HepG2 (cell line): ENCODE results near the gene NAP1L1. TPM values are rescaled to one million over a fixed set of nuclear protein-coding genes. Genes with fewer than 3 reads are reported as not detected.

Experiments used
- ATAC-seq: fragments of 200-7000 bp; cut with Tn5 transposase; 3 replicates; pipeline ENCODE4 v1.9.1; 2020; ENCODE audit warnings: mild to moderate bottlenecking, moderate library complexity
- BruUV-seq: library from RNA; stranded (reverse); fragments of 400-500 nt; replicated peaks from 2 replicates; lab custom pipeline; 2021; lab: Mats Ljungman, UMichigan
- CTCF ChIA-PET: fragments of 300-600 bp; formaldehyde crosslinking; extraction: SDS; loops from one replicate; lab custom pipeline; 2021; ENCODE audit warnings: low total read pairs, inconsistent platforms, low intra/inter-chr PET ratio; lab: Yijun Ruan, JAX
- POLR2A ChIA-PET: fragments of 350-600 bp; sonication (Branson Sonifier 250); formaldehyde crosslinking; loops from one replicate; lab custom pipeline; 2020; ENCODE audit warnings: antibody characterized with exemption, inconsistent platforms; lab: Yijun Ruan, JAX
- DNase-seq: peaks from one replicate; pipeline ENCODE4 v3.0.0-alpha.2; 2015; ENCODE audit warnings: low spot score
- FAIRE-seq: peaks from 3 replicates; lab custom pipeline; 2011; peaks lifted over from hg19 to GRCh38; lab: Jason Lieb, UNC
- H2AFZ ChIP-seq: one replicate; pipeline ENCODE4 v1.6.1; 2011; ENCODE audit warnings: low read length, inconsistent platforms
- H3K27ac ChIP-seq: fragments of 300-600 bp; 3 replicates; pipeline ENCODE4 v1.8.0; 2011; ENCODE audit warnings: mixed run types, mild to moderate bottlenecking, mixed read lengths, low read length, inconsistent platforms; ENCODE audit not compliant: insufficient read depth; ENCODE audit errors: extremely low read length
- H3K27me3 ChIP-seq, 2 experiments: fragments of 200-600 bp in 1 of 2; 2 replicates in 1 of 2; 3 replicates in 1 of 2; pipeline versions ENCODE4 v1.6.0 to v1.8.0; 2011; ENCODE audit warnings: low read length in 2 of 2, mild to moderate bottlenecking in 2 of 2, moderate library complexity in 2 of 2, inconsistent platforms in 1 of 2; ENCODE audit not compliant: insufficient read depth in 2 of 2, control insufficient read depth in 1 of 2
- H3K36me3 ChIP-seq, 2 experiments: fragments of 200-600 bp in 1 of 2; replicated peaks in 1 of 2; 2 replicates in 1 of 2; 3 replicates in 1 of 2; pipeline versions ENCODE4 v1.5.1 to v1.8.0; 2011; ENCODE audit warnings: low read length in 2 of 2, inconsistent platforms in 1 of 2; ENCODE audit not compliant: insufficient read depth in 2 of 2, control insufficient read depth in 1 of 2
- H3K4me1 ChIP-seq: 2 replicates; pipeline ENCODE4 v1.5.1; 2012; ENCODE audit warnings: low read length, inconsistent platforms; ENCODE audit not compliant: insufficient read depth
- H3K4me2 ChIP-seq: 2 replicates; pipeline ENCODE4 v1.6.0; 2011; ENCODE audit warnings: low read depth, low read length, inconsistent platforms
- H3K4me3 ChIP-seq, 3 experiments: fragments of 200-600 bp in 1 of 3; sonication (generic), shearing (Covaris generic) in 1 of 3; replicated peaks in 1 of 3; 2 replicates each; pipeline ENCODE4 v1.5.1; 2011 to 2016; ENCODE audit warnings: low read length in 3 of 3, inconsistent platforms in 2 of 3, low read depth in 2 of 3, mild to moderate bottlenecking in 2 of 3, control low read depth in 1 of 3, mixed read lengths in 1 of 3; ENCODE audit not compliant: insufficient read depth in 1 of 3
- H3K79me2 ChIP-seq: one replicate; pipeline ENCODE4 v1.6.1; 2011; ENCODE audit warnings: low read length, inconsistent platforms; ENCODE audit not compliant: insufficient read depth
- H3K9ac ChIP-seq: 2 replicates; pipeline ENCODE4 v1.6.0; 2011; ENCODE audit warnings: mild to moderate bottlenecking, low read depth, low read length, inconsistent platforms; ENCODE audit not compliant: insufficient read depth
- H3K9me3 ChIP-seq: 2 replicates; pipeline ENCODE4 v1.5.1; 2012; ENCODE audit warnings: mild to moderate bottlenecking, low read length
- H4K20me1 ChIP-seq: 2 replicates; pipeline ENCODE4 v1.6.0; 2011; ENCODE audit warnings: inconsistent platforms, mild to moderate bottlenecking, low read length, moderate library complexity; ENCODE audit not compliant: insufficient read depth
- ATF1 ChIP-seq: IDR thresholded peaks from 2 replicates; pipeline ENCODE4 v1.6.1; 2016; ENCODE audit warnings: mild to moderate bottlenecking, control low read depth
- HNF4A ChIP-seq: sonication (generic); formaldehyde crosslinking; IDR thresholded peaks from 2 replicates; pipeline ENCODE4 v1.4.0; 2020; ENCODE audit warnings: missing genetic modification reagents
- KDM4B ChIP-seq: sonication (generic); formaldehyde crosslinking; IDR thresholded peaks from 2 replicates; pipeline ENCODE4 v1.4.0; 2020; ENCODE audit warnings: missing genetic modification reagents
- MATR3 ChIP-seq: sonication (generic); formaldehyde crosslinking; IDR thresholded peaks from 2 replicates; pipeline ENCODE4 v1.4.0; 2020; ENCODE audit warnings: missing genetic modification reagents
- ONECUT2 ChIP-seq: sonication (generic); formaldehyde crosslinking; IDR thresholded peaks from 2 replicates; pipeline ENCODE4 v1.4.0; 2020; ENCODE audit warnings: missing genetic modification reagents
- RFX3 ChIP-seq: IDR thresholded peaks from 2 replicates; pipeline ENCODE4 v1.6.1; 2016; ENCODE audit warnings: missing biosample characterization, missing genetic modification reagents
- SMAD3 ChIP-seq: sonication (generic); formaldehyde crosslinking; IDR thresholded peaks from 2 replicates; pipeline ENCODE4 v1.4.0; 2020; ENCODE audit warnings: missing genetic modification reagents
- ZFX ChIP-seq: sonication (generic); formaldehyde crosslinking; IDR thresholded peaks from 2 replicates; pipeline ENCODE4 v1.4.0; 2020; ENCODE audit warnings: mild to moderate bottlenecking, low read depth, missing genetic modification reagents, moderate library complexity
- ZNF17 ChIP-seq: sonication (generic); formaldehyde crosslinking; IDR thresholded peaks from 2 replicates; pipeline ENCODE4 v1.5.0; 2020; ENCODE audit warnings: mild to moderate bottlenecking, missing genetic modification reagents
- ZNF367 ChIP-seq: sonication (generic); formaldehyde crosslinking; IDR thresholded peaks from 2 replicates; pipeline ENCODE4 v1.4.0; 2020; ENCODE audit warnings: missing genetic modification reagents, borderline replicate concordance
- whole genome bisulfite sequencing: methylation state at CpG from one replicate; pipeline ENCODE4 v1.1.6; 2017; ENCODE audit warnings: low lambda C conversion rate; 5-methylcytosine and 5-hydroxymethylcytosine counted together
- in situ Hi-C: cut with HindIII; loops from 2 replicates; pipeline ENCODE4 v1.10.0; 2017; ENCODE audit warnings: low pct_unique_long_range_greater_than_20kb; ENCODE audit not compliant: extremely low pct_ligation_motif_present
- intact Hi-C: fragments of 100-400 bp; cut with micrococcal nuclease; formaldehyde crosslinking; loops from one replicate; pipeline ENCODE4 v1.10.0; 2022; ENCODE audit not compliant: unreplicated experiment
- polyA plus RNA-seq, 8 experiments: library from polyadenylated mRNA; depleted of rRNA in 3 of 8; stranded (reverse) in 7 of 8; unstranded in 1 of 8; fragments of >200 nt; fragmentation: Illumina TruSeq in 4 of 8; extraction: Trizol in 4 of 8; gene quantifications; 2 replicates each; pipeline versions ENCODE4 v1.2.1 to v1.2.3, GENCODE V29; 2011 to 2016; ENCODE audit warnings: low read depth in 4 of 8, missing spikeins in 1 of 8, mixed read lengths in 1 of 8; ENCODE audit not compliant: insufficient read depth in 1 of 8
- total RNA-seq, 5 experiments: library from RNA; depleted of rRNA; stranded (reverse); fragments of >200 nt; fragmentation: Illumina TruSeq; extraction: Trizol; gene quantifications; 2 replicates each; pipeline ENCODE4 v1.2.3, GENCODE V29; 2016; ENCODE audit warnings: low read depth in 1 of 5
- TF ChIP-seq, protein P1 (sequence below), 2 experiments: sonication (generic) in 1 of 2; formaldehyde crosslinking in 1 of 2; IDR thresholded peaks; 2 replicates each; pipeline versions ENCODE4 v1.6.1 to v1.9.0; 2014 to 2022; ENCODE audit warnings: antibody characterized with exemption in 1 of 2, borderline replicate concordance in 1 of 2, inconsistent platforms in 1 of 2, low read depth in 1 of 2, missing genetic modification reagents in 1 of 2
- TF ChIP-seq, protein P2 (sequence below): IDR thresholded peaks from 2 replicates; pipeline ENCODE4 v1.6.1; 2016; ENCODE audit warnings: low read depth, control low read depth
- TF ChIP-seq, protein P3 (sequence below): sonication (generic); formaldehyde crosslinking; IDR thresholded peaks from 2 replicates; pipeline ENCODE4 v1.4.0; 2020; ENCODE audit warnings: missing genetic modification reagents

Gene NAP1L1
- total and polyA plus RNA-seq, 2 of the 13 experiments (the other 11 are each of a cell fraction or from before 2014, with no cell fraction given) = 207 to 309 TPM

DNA sequence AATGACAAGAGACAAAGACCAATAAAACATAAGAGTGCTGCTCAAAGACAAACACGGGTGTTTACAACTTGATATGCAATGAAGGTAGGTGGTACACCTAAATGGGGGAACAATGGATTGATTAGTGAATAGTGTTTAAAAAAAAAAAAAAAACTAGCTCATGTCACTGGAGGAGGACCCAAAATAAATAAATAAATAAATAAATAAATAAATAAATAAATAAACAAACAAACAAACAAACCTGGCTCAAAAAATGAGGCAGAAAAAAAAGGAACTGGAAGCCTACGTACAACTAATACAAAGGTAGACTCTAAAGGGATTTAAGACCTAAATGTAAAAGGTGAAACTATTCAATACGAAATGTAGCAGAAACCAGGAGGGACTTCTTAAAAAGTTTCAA, 18.6 kb downstream of the NAP1L1 start (continued):
- TF ChIP-seq, protein P1, sequence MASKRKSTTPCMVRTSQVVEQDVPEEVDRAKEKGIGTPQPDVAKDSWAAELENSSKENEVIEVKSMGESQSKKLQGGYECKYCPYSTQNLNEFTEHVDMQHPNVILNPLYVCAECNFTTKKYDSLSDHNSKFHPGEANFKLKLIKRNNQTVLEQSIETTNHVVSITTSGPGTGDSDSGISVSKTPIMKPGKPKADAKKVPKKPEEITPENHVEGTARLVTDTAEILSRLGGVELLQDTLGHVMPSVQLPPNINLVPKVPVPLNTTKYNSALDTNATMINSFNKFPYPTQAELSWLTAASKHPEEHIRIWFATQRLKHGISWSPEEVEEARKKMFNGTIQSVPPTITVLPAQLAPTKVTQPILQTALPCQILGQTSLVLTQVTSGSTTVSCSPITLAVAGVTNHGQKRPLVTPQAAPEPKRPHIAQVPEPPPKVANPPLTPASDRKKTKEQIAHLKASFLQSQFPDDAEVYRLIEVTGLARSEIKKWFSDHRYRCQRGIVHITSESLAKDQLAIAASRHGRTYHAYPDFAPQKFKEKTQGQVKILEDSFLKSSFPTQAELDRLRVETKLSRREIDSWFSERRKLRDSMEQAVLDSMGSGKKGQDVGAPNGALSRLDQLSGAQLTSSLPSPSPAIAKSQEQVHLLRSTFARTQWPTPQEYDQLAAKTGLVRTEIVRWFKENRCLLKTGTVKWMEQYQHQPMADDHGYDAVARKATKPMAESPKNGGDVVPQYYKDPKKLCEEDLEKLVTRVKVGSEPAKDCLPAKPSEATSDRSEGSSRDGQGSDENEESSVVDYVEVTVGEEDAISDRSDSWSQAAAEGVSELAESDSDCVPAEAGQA (IDR thresholded peaks at IDR 0.05; ENCODE audit: low read depth) = no peak
- TF ChIP-seq, protein P1 (CRISPR knock-in tag; IDR thresholded peaks at IDR 0.05; ENCODE audit: borderline replicate concordance) = no peak
- no peak for TF ChIP-seq MATR3 (CRISPR knock-in tag)
- TF ChIP-seq ATF1 = no peak
- TF ChIP-seq SMAD3 (CRISPR knock-in tag) = no peak

DNA sequence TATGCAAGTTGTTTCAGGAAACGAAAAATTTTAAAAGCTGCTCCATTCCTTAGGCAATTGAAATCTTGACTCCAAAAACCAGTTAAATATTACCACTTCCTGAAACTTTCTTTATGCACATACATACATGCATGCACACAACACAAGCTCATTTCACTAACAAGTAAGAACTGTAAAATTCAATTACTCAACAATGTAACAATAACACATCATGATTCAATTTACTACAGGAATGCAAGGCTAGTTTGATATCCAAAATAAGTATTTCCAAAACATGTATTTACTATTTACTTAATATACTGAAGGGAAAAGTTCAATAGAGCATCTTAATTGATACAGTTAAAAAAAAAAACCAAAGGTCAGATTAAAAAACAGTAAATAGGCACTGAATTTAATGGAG, 19.6 kb downstream of the NAP1L1 start:
- Histone ChIP-seq H3K4me1 (no peaks in the 10 kb centered on the region), H3K9me3 (peaks cover 11% of the 10 kb centered on the region; the same call in 1 of the 2 replicates), H3K79me2 (peaks cover 85% of the 10 kb centered on the region), H3K36me3 (peaks cover 9 to 61% of the 10 kb centered on the region in 2 experiments; a peak in 4 of 5 replicates), H2AFZ (no peak overlapping the region), H4K20me1 (peaks cover 2% of the 10 kb centered on the region; the same call in 1 of the 2 replicates), H3K27me3 (no peaks in the 10 kb centered on the region), H3K4me3 (no peak overlapping the region), H3K9ac (no peak overlapping the region), H3K4me2 (no peak overlapping the region), H3K27ac (no peak overlapping the region)
- ATAC-seq = no peak
- BruUV-seq = no TSS peak
- DNase-seq = no peak
- POLR2A ChIA-PET = no interaction called here
- no peak for FAIRE-seq
- WGBS = 100% methylated on average over 1 of the region's 1 CpG
- in situ Hi-C loops = no loop called here
- intact Hi-C loops = no loop called here
- CTCF ChIA-PET = no interaction called here
- TF ChIP-seq ZNF367 (CRISPR knock-in tag) = no peak
- no peak for TF ChIP-seq ZFX
- no peak for TF ChIP-seq ONECUT2
- TF ChIP-seq KDM4B (CRISPR knock-in tag) = no peak
- TF ChIP-seq, protein P2, sequence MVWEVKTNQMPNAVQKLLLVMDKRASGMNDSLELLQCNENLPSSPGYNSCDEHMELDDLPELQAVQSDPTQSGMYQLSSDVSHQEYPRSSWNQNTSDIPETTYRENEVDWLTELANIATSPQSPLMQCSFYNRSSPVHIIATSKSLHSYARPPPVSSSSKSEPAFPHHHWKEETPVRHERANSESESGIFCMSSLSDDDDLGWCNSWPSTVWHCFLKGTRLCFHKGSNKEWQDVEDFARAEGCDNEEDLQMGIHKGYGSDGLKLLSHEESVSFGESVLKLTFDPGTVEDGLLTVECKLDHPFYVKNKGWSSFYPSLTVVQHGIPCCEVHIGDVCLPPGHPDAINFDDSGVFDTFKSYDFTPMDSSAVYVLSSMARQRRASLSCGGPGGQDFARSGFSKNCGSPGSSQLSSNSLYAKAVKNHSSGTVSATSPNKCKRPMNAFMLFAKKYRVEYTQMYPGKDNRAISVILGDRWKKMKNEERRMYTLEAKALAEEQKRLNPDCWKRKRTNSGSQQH (CRISPR knock-in tag) = no peak
- no peak for TF ChIP-seq RFX3 (CRISPR knock-in tag)
- TF ChIP-seq, protein P3, sequence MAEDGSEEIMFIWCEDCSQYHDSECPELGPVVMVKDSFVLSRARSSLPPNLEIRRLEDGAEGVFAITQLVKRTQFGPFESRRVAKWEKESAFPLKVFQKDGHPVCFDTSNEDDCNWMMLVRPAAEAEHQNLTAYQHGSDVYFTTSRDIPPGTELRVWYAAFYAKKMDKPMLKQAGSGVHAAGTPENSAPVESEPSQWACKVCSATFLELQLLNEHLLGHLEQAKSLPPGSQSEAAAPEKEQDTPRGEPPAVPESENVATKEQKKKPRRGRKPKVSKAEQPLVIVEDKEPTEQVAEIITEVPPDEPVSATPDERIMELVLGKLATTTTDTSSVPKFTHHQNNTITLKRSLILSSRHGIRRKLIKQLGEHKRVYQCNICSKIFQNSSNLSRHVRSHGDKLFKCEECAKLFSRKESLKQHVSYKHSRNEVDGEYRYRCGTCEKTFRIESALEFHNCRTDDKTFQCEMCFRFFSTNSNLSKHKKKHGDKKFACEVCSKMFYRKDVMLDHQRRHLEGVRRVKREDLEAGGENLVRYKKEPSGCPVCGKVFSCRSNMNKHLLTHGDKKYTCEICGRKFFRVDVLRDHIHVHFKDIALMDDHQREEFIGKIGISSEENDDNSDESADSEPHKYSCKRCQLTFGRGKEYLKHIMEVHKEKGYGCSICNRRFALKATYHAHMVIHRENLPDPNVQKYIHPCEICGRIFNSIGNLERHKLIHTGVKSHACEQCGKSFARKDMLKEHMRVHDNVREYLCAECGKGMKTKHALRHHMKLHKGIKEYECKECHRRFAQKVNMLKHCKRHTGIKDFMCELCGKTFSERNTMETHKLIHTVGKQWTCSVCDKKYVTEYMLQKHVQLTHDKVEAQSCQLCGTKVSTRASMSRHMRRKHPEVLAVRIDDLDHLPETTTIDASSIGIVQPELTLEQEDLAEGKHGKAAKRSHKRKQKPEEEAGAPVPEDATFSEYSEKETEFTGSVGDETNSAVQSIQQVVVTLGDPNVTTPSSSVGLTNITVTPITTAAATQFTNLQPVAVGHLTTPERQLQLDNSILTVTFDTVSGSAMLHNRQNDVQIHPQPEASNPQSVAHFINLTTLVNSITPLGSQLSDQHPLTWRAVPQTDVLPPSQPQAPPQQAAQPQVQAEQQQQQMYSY (CRISPR knock-in tag) = no peak
- TF ChIP-seq ZNF17 (CRISPR knock-in tag) = no peak
- no peak for TF ChIP-seq HNF4A (CRISPR knock-in tag)
